K562 (cell line): ENCODE results near the gene ADARB2. TPM values are rescaled to one million over a fixed set of nuclear protein-coding genes. Genes with fewer than 3 reads are reported as not detected.

ENCODE experiments used
- EZH2 ChIP-seq: IDR thresholded peaks from 2 replicates; pipeline ENCODE4 v1.6.1; 2012; ENCODE audit warnings: low read depth, mild to moderate bottlenecking, inconsistent platforms, low read length, borderline replicate concordance
- FOXM1 ChIP-seq, 2 experiments: fragments of 450-650 bp in 1 of 2; sonication (generic) in 1 of 2; formaldehyde crosslinking in 1 of 2; IDR thresholded peaks; 2 replicates each; pipeline versions ENCODE4 v1.6.1 to v1.9.0; 2017 to 2022; ENCODE audit warnings: low read depth in 2 of 2, mild to moderate bottlenecking in 2 of 2, missing genetic modification reagents in 1 of 2, moderate library complexity in 1 of 2
- GABPB1 ChIP-seq: sonication (generic); formaldehyde crosslinking; IDR thresholded peaks from 2 replicates; pipeline ENCODE4 v1.8.0; 2022; ENCODE audit warnings: mild to moderate bottlenecking, missing genetic modification reagents
- HCFC1 ChIP-seq: IDR thresholded peaks from 2 replicates; pipeline ENCODE4 v1.6.1; 2012; ENCODE audit warnings: low read depth, low read length, improper control_type of control experiment
- KDM5B ChIP-seq: fragments of 200-600 bp; sonication (generic); IDR thresholded peaks from 2 replicates; pipeline ENCODE4 v1.6.1; 2012; ENCODE audit warnings: low read depth, mild to moderate bottlenecking, moderate library complexity, low read length, control low read depth, inconsistent platforms; ENCODE audit not compliant: insufficient replicate concordance
- L3MBTL2 ChIP-seq: fragments of 450-650 bp; IDR thresholded peaks from 2 replicates; pipeline ENCODE4 v1.6.1; 2016; ENCODE audit warnings: mild to moderate bottlenecking, moderate library complexity
- MCM2 ChIP-seq: fragments of 450-650 bp; IDR thresholded peaks from 2 replicates; pipeline ENCODE4 v1.6.1; 2017; ENCODE audit warnings: low read depth, mild to moderate bottlenecking
- MCM5 ChIP-seq: fragments of 450-650 bp; IDR thresholded peaks from 2 replicates; pipeline ENCODE4 v1.6.1; 2016; ENCODE audit warnings: low read depth
- MITF ChIP-seq: IDR thresholded peaks from 2 replicates; pipeline ENCODE4 v1.6.1; 2014; ENCODE audit warnings: antibody characterized with exemption
- MXD1 ChIP-seq: fragments of 250-450 bp; sonication (Bioruptor Pico); IDR thresholded peaks from 2 replicates; pipeline ENCODE4 v1.8.0; 2021; ENCODE audit warnings: borderline replicate concordance, mild to moderate bottlenecking, moderate library complexity; ENCODE audit not compliant: poor library complexity, severe bottlenecking
- PCBP1 ChIP-seq: fragments of 200-400 bp; formaldehyde crosslinking; IDR thresholded peaks from 2 replicates; pipeline ENCODE4 v1.6.1; 2018; ENCODE audit warnings: mild to moderate bottlenecking, low read depth, low read length; ENCODE audit not compliant: poor library complexity, severe bottlenecking
- POLR2H ChIP-seq: IDR thresholded peaks from 2 replicates; pipeline ENCODE4 v1.6.1; 2016; ENCODE audit warnings: missing genetic modification characterization, low read depth, mild to moderate bottlenecking, control low read depth, missing compliant biosample characterization, moderate library complexity
- RCOR1 ChIP-seq, 2 experiments: IDR thresholded peaks; 2 replicates each; pipeline ENCODE4 v1.6.1; 2012; ENCODE audit warnings: low read depth in 2 of 2, low read length in 2 of 2, borderline replicate concordance in 1 of 2, improper control_type of control experiment in 1 of 2
- SMARCC2 ChIP-seq: fragments of 450-650 bp; IDR thresholded peaks from 2 replicates; pipeline ENCODE4 v1.6.1; 2017; ENCODE audit warnings: antibody characterized with exemption, moderate library complexity, mild to moderate bottlenecking, low read depth
- ZBTB9 ChIP-seq: fragments of 450-650 bp; formaldehyde crosslinking; IDR thresholded peaks from 2 replicates; pipeline ENCODE4 v1.4.0; 2020; ENCODE audit warnings: mild to moderate bottlenecking, moderate library complexity
- ZNF75A ChIP-seq: fragments of 450-650 bp; formaldehyde crosslinking; IDR thresholded peaks from 2 replicates; pipeline ENCODE4 v1.4.0; 2020; ENCODE audit warnings: mild to moderate bottlenecking
- polyA plus RNA-seq, 8 experiments: library from polyadenylated mRNA; depleted of rRNA in 4 of 8; stranded (reverse) in 5 of 8; unstranded in 3 of 8; fragments of >200 nt; fragmentation: Nextera tagmentation in 2 of 8; fragmentation: Illumina TruSeq in 1 of 8; extraction: Ambion mirVana in 2 of 8; extraction: Trizol in 1 of 8; gene quantifications; 2 replicates each; pipeline versions ENCODE4 v1.2.1 to v1.2.3, GENCODE V29; 2011 to 2014; ENCODE audit warnings: inconsistent platforms in 1 of 8, missing spikeins in 1 of 8
- total RNA-seq, 7 experiments: library from RNA; depleted of rRNA in 6 of 7; stranded (reverse); fragments of >200 nt in 6 of 7; fragmentation: Illumina TruSeq in 2 of 7; extraction: Trizol in 2 of 7; gene quantifications; 2 replicates each; pipeline versions ENCODE4 v1.2.1 to v1.2.3, GENCODE V29; 2011 to 2021; ENCODE audit warnings: low replicate concordance in 1 of 7
- TF ChIP-seq, protein P1 (sequence below): fragments of 250-450 bp; sonication (Bioruptor Pico); IDR thresholded peaks from 2 replicates; pipeline ENCODE4 v1.4.0; 2020; ENCODE audit warnings: mild to moderate bottlenecking, moderate library complexity, borderline replicate concordance
- TF ChIP-seq, protein P2 (sequence below): IDR thresholded peaks from 2 replicates; pipeline ENCODE4 v1.6.1; 2012; ENCODE audit warnings: low read depth, low read length, improper control_type of control experiment, borderline replicate concordance

The ADARB2 gene
- total and polyA plus RNA-seq, 9 of the 15 experiments (the other 6 are each of a cell fraction or from before 2014, with no cell fraction given) = not detected

GRCh38 chr10:1159131-1160061 lies 577.9 kb downstream of the ADARB2 start (continued):
- TF ChIP-seq, protein P1, sequence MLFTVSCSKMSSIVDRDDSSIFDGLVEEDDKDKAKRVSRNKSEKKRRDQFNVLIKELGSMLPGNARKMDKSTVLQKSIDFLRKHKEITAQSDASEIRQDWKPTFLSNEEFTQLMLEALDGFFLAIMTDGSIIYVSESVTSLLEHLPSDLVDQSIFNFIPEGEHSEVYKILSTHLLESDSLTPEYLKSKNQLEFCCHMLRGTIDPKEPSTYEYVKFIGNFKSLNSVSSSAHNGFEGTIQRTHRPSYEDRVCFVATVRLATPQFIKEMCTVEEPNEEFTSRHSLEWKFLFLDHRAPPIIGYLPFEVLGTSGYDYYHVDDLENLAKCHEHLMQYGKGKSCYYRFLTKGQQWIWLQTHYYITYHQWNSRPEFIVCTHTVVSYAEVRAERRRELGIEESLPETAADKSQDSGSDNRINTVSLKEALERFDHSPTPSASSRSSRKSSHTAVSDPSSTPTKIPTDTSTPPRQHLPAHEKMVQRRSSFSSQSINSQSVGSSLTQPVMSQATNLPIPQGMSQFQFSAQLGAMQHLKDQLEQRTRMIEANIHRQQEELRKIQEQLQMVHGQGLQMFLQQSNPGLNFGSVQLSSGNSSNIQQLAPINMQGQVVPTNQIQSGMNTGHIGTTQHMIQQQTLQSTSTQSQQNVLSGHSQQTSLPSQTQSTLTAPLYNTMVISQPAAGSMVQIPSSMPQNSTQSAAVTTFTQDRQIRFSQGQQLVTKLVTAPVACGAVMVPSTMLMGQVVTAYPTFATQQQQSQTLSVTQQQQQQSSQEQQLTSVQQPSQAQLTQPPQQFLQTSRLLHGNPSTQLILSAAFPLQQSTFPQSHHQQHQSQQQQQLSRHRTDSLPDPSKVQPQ (CRISPR knock-in tag) = no peak
- TF ChIP-seq MITF (no peak), HCFC1 (peak; percentile 80), SMARCC2 (no peak), MXD1 (CRISPR knock-in tag) (no peak), L3MBTL2 (peak; percentile 88), PCBP1 (no peak), POLR2H (tag) (peak; percentile 52; the same call in 1 of the 2 replicates), RCOR1 (IDR thresholded peaks at IDR 0.05; ENCODE audit: borderline replicate concordance in 1 of 2, low read depth in 2 of 2, low read length in 2 of 2) (peak in 1 of 2 experiments; percentile 62; a peak in 1 of 4 replicates), ZBTB9 (CRISPR knock-in tag) (no peak), GABPB1 (CRISPR knock-in tag) (peak; percentile 40; the same call in 1 of the 2 replicates), MCM5 (no peak), MCM2 (no peak), FOXM1 (IDR thresholded peaks at IDR 0.05; ENCODE audit: low read depth) (no peak), FOXM1 (CRISPR knock-in tag; IDR thresholded peaks at IDR 0.05; ENCODE audit: low read depth) (no peak), KDM5B (peak; percentile 80), ZNF75A (CRISPR knock-in tag) (no peak), EZH2 (no peak)
- TF ChIP-seq, protein P2, sequence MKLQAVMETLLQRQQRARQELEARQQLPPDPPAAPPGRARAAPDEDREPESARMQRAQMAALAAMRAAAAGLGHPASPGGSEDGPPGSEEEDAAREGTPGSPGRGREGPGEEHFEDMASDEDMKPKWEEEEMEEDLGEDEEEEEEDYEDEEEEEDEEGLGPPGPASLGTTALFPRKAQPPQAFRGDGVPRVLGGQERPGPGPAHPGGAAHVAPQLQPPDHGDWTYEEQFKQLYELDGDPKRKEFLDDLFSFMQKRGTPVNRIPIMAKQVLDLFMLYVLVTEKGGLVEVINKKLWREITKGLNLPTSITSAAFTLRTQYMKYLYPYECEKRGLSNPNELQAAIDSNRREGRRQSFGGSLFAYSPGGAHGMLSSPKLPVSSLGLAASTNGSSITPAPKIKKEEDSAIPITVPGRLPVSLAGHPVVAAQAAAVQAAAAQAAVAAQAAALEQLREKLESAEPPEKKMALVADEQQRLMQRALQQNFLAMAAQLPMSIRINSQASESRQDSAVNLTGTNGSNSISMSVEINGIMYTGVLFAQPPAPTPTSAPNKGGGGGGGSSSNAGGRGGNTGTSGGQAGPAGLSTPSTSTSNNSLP = no peak
